NCI-H446 (cell line): ENCODE results near the gene ADAM8.
"Not testable (repeated sequence)": the region's sequence is repeated elsewhere in the genome, so short reads cannot be mapped to it uniquely, and the experiment has no call there.

Source experiments
- DNase-seq, 2 experiments: peaks; one replicate each; lab custom pipeline; 2025; lab: John Stamatoyannopoulos, UW

The ADAM8 gene

DNA sequence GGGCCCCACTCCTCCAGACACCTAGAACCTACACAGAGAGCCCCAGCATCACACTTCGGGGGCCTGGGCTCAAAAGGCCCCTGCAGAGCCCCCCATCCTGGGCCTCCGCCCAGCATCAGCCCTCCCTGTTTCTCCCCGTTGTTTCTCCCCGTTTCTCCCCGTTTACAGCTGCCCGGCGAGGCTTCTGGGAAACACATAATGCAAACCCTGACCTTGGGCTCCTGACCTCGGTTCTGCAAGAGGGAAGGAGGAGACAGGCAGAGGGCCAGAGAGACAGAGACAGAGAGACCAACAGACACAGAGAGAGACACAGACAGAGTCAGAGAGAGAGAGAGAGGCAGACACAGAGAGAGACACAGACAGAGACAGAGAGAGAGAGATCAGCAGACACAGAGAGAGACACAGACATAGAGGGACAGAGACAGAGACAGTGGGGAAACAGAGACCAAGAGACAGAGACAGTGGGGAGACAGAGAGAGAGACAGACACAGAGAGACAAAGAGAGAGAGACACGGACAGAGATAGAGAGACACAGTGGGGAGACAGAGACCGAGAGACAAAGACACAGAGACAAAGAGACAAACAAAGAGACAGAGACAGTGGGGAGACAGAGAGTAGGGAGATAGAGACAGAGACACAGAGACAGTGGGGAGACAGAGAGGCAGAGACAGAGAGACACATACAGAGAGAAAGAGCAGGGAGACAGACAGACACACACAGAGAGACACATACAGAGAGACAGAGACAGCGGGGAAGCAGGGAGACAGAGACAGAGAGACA lies 26.5 kb downstream of the ADAM8 start:
- DNase-seq, result no peak

DNA sequence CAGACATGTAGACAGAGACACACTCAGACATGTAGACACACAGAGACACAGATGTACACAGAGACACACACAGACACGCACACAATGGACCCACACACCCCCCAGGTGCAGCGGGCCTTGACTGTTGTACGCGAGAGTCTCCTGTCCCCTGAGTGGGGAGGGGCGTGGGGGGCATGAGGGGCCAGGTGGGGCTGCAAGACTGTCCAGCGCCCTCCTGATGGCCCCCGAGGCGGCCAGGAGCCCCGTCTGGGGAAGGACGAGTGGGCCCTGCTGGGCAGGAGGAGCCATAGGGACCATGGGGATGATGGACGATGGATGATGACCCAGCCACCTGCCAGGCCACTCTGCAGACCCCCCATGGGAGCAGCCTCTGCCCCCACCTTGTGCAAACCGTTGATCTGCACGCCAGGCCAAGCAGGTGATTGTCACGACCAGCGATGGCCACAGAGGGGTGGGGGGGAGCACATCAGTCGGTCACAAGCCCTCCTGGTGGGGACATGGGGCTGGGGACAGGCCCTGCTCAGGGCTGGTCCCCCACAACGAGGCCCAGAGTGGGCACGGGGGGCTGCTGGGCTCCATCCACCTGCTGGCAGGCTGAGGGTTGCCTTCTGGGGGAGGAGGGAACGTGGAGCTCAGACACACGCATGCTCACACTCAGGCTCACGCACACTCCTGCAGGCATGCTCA lies 27.4 kb downstream of the ADAM8 start:
- no peak for DNase-seq

DNA sequence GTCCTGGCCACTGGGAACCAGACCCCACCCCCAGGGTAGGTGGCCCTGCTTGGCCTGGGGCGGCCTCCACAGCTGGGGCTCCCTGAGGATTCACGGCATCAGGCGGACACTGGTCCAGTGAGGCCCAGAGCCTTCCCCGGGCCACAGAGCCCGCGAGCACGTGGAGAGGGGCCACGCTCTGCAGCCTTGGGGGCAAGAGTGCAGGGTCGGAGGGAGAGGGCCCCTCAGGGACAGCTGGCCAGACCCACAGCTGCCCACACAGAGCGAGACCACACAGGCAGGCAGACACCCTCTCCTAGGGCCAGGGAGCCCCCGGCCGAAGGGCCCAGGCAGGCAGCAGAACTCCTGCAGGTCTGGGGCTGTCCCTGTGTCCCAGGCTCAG lies 28.3 kb downstream of the ADAM8 start:
- no peak for DNase-seq

DNA sequence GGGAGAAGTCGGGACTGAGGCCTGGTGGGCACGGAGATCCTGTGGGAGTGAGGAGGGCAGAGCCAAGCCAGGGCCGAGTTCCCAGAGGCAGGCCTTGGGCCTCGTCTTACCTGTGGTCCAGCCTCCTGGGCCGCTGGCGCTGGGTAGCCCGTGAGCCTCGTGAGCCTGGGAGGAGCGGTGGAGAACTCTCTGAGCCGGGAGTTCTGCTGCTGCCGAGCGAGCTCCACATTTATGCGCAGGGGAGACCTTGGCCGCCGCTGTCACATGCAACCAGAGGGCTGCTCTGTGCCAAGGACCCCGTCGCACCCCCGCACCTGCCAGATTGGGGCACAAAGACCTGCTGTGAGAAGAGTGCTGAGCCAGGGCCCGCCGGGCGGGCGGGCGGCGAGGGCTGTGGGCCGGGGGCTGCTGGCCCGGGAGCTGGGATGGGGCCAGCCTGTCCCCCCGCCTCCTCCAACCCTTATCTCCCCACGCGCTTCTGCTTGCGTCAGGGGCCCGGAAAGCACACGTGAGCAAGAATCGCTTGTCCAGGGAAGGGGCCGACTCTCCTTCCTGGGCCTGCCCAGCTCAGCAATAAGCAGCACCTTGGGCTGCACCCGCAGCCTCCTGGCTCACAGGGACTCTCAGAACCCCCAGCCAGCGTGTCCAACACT lies 28.9 kb downstream of the ADAM8 start:
- DNase-seq, result no peak

DNA sequence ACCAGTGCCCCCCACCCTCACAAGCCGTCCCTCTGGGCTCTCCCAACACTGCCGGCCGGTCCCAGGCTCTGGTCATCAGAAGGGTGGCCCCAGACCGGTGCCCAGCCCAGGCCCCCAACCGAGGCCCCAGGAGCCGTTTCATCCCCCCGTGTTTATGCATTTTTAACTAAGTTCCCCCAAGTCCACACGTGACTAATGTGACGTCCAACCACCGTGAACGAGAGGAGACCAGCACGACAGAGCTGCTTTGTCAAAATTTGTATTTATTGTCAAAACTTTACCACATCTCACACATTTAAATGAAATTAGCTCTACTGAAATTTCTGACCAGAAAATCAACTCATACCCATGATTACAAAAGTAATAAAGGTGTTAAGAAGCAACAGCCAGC lies 30.4 kb downstream of the ADAM8 start:
- no peak for DNase-seq

DNA sequence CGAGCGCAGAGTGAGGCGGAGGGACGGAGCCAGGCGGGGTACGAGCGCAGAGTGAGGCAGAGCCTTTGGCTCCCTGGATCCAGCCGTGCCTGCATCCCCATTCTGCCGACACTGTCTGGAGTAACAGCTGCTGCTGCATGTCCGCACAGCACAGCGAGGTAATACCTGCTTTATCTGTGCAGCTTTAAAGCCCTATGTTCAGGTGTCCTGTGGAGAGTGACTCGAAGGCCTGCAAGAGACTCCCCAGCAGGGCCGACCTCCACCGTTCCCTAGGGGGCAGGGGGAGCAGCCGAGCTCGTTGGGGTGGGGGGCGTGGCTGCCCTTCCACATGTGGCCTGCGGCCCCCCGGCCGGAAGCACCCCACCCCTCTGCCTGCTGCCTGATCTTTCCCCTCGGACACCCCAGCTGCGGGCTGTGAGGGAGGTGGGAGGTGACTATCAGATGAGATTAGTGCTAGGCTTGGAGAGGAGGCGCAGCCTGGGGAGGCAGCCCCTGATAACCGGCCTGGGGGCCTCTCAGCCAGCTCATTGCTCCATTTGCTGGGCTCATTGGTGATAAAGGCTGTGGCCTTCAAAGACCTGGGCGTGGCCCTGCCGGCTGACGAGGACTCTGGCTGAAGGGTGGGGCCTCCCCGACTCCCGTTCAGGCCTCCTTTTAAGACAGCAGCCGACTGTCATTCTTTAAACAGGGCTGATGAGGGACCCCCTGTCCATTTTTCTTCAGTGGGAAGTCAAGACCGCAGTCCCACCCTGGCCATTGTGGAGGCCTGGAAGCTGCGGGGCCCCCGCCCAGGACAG lies 31.0 kb downstream of the ADAM8 start:
- no peak for DNase-seq

DNA sequence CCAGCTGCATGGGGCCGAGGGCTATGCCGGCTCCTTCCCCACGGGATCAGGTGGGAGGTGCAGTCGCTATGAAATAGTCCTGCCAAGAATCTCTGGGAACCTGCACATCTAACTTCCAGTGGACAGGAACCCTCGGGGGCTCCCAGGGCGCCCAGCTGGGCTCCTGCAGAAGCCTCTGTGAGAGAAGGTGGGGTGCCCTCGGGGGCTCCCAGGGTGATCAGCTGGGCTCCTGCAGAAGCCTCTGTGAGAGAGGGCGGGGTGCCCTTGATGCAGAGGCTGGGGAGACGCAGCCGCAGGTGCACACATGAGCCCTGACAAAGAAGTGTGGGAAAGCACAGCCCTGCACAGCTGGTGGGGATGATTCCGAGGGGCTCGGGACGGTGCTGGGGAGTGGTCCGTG lies 33.1 kb downstream of the ADAM8 start:
- DNase-seq, result no peak

DNA sequence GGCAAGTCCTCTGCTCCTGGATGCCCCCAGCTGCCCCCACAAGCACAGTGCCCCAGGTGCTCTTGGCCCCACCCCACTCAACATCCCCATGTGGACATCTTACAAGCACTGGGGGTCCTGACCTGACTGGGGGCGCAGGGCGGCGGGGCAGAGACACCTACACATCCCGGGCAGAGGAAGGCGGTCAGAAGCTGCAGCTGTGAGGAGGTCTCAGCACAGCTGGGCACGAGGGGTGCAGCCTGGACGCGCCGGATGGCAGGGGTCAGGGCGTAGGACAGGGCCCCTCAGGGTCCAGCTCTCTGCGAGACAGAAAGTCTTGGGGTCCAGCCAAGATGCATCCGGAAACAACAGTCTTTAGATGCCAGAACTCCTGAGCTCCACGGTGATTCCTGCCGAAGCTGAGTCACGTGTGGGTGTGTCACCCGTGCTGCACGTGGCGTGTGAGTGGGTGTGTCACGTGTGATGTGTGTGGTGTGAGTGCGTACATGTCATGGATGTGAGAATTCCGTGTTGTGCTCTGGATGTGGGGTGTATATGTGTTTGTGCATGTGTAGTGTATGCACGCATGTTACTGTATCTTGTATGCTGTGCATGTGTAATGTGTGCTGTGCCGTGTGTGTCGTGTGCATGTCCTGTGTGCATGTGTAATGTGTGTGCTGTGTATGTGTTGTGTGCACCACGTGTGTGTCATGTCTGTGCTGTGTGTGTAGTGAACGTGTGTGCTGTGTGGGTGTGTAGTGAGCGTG lies 33.9 kb downstream of the ADAM8 start:
- no peak for DNase-seq

DNA sequence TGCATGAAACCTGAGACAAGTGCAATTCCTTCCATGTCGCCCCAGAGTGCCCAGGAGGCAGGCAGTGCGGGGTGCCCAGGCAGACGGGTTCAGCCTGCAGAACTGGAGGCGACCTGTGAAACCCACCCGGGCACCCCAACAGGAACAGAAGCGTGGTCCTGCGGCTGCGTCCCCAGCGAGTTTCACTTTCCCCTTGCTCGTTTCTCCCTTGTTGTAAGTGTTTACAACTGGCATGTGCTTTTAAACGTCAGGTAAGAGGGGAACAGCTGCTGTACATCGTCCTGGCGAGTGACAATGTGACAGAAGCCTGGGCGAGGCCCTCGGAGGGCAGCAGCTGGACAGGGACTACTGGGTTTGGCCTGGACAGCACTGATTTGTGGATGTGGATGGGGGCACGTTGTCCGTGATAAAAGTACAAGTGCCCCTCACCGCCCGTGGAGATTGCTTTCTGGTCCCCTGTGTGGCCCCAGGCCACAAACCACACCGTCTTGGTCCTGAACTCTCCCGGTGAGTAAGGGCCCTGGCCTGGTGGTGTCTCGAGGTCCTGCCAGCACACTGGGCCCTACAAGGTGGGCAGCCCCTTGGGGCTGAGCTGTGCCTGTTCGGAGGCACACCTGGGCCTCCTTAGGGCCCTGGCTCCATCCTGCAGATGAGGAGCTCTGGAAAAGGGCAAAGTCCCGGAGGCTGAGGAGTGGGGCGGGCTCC lies 35.0 kb downstream of the ADAM8 start:
- no peak for DNase-seq

DNA sequence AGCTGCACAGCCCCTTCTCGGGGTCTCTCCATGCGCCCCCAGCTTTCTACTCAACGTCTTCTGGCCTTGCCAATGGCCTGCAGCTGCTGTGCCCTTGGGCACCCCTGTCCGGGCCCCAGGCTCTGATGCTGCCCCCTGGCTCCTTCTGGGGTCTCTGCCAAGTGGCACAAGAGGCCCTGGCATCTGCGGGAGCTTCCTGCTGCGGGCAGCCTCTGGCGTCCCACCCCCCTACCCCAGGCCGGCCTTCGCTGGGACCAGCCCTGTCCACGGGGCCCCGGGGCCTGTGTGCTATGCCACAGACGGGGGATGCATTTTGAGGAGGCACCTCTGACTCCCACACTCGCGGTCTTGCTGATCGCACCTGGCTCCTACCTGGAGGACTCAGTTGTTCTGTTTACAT lies 36.7 kb downstream of the ADAM8 start:
- DNase-seq, result no peak

DNA sequence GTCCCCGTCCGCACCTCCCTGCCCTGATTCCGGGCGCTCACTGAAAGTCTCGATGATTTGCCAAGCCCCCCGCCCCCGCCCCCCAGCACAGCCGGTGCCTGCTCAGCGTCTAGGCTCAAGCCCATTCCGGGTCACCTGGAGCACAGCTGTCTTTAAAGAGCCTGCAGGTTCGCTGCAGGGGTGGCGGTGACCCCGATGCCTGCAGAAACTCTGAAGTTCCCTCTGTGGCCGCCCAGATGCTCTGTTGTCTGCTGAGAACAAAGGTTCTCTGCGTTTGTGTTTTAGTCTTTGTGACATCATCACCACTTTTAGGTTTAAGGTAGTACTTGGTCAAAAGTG lies 38.2 kb downstream of the ADAM8 start:
- DNase-seq, result no peak

DNA sequence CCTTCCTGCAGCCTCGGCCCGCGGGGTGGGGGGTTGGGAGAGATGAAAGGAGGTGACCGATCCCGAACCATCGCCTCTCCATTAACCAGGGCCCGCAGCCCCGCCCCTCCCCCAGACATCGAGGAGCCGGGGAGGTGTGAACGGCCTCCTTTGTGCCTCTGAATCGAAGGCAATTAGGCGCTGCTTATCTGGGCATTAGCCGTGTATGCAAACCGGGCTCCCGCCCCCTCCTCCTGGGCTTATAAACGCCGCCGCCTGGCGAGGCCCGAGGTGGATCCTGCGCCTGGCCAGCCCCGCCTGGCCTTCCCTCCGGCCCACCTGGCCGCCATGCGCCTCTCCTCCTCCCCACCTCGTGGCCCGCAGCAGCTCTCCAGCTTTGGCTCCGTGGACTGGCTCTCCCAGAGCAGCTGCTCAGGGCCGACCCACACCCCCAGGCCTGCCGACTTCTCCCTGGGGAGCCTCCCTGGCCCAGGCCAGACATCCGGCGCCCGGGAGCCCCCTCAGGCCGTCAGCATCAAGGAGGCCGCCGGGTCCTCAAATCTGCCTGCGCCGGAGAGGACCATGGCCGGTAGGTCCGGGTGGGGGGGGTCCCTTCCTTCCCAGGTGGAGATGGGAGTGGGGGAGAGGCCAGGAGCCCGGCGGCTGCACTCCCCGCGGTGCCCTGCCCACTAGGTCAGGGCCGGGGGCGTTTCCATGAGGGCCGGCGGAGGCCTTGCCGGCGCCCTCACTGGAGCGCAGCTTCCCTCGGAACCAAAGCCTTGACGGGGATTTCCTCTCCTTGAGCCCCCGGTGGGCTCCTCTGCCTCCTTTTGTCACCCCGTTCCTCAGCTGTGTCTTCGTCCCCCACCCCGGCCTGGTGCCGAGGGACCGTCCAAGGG lies 38.8 kb downstream of the ADAM8 start, which contains the start of gene VENTX:
Gene VENTX, plus strand, starts transcription at position 268 of the 878 bp plus-strand sequence. Its CDS starts 60 bp downstream, at position 328.
- DNase-seq, result no peak

DNA sequence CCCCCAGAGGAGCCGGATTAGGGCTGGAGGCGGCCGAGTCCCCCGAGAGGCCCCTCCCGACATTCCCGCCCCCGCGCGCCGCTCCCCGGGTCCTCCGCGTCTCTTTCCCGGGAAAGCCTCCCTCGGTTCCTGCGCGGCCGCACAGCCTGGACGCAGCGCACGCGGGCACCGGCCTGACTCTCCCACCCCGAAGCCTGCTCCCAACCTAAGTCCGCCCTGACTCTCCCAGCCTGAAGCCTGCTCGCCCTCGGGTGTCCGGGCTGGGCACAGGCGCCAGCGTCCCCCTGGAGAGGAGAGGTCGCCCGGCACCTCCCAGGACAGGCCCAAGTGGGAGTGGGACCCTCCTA lies 39.5 kb downstream of the ADAM8 start:
- DNase-seq, result no peak

DNA sequence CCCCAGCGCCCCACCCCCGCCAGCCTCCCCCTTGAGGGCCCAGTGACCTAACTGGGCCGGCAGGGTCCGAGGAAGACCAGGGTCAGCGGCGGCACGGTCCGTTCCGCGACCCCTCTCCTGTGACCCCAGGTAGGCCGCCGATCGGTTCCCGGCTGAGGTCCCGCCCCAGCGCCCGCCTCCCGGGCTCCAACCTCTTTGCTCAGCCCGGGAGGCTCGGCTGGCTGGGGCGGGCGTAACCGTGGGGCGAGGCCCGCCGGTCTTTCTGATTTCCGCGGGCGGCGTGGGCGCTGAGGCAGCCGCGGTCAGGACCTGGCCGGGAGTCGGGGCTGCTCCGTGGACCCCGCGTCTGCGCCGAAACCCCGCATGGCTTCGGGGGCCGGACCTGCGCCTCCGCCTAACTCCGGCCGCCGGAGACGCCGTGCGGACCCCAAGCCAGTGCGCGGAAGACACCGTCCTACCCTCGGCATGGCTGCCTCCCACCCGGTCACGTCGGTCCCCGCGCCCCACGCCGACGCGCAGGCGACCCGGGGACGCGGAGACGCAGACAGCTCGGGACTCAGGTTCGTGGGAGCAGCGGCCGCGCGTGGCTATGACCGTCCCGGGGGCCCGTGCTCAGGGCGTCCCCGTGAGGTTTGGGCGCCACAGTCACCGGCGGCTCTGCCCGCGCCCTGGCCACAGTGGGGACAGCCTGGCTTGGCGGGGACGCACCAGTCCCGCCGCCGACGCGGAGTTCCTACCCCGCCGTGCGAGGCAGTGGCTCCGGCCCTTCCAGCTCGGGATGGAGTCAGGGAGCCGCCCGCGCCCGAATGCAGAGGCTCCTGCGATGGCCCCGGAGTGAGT lies 40.0 kb downstream of the ADAM8 start:
- no peak for DNase-seq

DNA sequence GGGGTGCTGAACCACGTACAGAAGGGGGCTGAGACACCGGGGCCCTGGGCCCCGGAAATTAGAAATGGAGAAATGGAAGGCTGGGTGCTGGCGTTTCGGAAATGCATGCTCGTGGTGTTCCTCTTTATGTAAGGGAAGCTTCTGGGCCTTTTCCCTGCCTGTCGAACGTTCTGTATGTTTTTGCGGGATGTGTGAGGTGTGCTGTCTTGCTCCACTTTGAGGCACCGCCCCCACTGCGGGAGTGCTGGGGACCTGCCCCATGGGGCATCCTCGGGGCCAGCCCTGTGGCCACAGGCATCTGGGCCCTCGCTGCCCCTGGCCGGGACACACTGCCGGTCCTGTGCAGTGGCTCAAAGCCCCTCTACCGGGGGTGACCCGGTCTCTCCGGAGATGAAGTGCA lies 40.7 kb downstream of the ADAM8 start:
- DNase-seq, result no peak

DNA sequence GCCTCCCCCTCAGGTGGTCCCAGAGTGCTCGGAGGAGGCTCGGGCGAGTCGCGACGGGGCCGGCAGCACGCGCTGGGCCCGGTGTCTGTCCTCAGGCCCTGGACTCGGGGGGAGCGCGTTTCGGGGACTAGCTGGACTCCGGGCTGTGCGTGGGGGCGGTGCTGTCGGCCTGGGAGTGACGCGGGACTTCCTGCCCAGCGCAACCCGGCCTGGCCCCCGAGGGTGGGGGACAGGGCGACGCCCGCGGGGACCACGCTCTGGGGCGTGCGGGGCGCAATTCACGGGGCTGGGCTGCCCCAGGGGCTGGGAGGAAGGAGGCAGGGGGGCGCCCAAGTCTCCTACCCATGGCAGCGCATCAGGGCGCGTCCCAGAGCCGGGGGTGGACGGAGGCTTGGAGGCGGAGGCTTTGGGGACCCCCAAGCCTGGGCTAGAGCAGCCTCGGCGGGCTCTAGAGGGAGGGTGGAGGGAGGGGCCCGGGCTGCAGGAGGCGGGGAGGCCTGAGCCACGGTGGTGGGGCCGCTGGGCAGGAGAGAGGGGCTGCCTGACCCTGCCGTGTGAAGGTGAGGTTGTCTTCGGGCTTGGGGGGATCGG lies 41.3 kb downstream of the ADAM8 start:
- DNase-seq, result no peak

DNA sequence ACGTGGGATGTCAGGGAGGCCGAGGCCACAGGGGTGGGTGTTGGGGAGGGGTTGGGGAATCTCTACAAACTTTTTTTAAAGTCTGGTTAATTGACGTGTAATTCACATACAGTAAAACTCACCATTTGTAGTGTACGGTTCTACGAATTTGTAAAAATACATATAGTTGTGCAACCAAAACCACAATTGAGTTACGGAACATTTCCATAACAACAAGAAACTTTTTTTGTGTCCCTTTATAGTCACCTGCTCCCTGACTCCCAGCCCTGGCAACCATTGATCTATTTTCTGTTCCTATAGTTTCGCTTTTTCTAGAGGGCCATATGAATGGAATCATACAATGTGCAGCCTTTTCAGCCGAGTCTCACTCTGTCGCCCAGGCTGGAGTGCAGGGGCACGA lies 41.9 kb downstream of the ADAM8 start:
- not testable (repeated sequence) for DNase-seq

DNA sequence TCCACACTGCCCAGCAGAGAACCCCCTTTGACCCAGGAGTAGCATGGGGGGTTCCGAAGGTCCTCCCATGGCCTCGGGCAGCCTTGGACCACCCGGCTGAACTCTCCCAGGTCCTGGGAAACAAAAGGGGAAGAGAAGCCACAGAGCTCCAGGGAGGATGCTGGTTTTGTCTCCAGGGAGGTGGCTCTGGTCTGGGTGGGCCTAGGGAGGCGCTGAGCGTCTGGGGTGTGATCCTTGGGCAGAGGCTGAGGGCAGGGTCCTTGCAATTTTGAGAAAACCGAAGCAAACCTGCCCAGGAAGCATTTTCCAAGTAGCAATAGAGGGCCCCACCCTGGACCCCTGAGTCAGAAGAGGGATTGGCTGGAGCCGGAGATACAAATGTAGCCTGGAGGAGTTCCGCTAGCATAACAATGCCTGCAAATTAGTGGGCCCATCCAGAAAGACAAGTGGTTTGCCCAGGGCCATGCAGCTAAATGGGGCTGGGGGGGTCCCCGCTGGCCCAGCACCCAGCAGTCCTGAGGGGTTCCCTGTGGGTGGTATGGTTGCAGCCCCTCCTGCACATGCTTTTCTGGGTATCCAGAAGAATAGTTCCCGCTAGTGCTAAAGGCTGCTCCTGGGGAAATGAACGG lies 44.6 kb downstream of the ADAM8 start:
- no peak for DNase-seq
